Karpas-422 (cell line): ENCODE results near the gene RGS17. TPM values are rescaled to one million over a fixed set of nuclear protein-coding genes. Genes with fewer than 3 reads are reported as not detected.
A peak's percentile ranks its signal among the peaks of the same experiment; 100 is the strongest.

ENCODE experiments used
- DNase-seq: peaks from one replicate; pipeline ENCODE4 v3.0.0-alpha.2; 2015
- H2AFZ ChIP-seq: fragments of 200-600 bp; sonication (generic); 2 replicates; pipeline ENCODE4 v1.6.1; 2014; ENCODE audit warnings: antibody characterized with exemption, low read length, mixed read lengths
- H3K27ac ChIP-seq: fragments of 200-600 bp; sonication (generic); 2 replicates; pipeline ENCODE4 v1.5.1; 2014; ENCODE audit warnings: mild to moderate bottlenecking, low read length, moderate library complexity
- H3K27me3 ChIP-seq: fragments of 200-600 bp; sonication (generic); 2 replicates; pipeline ENCODE4 v1.6.1; 2014; ENCODE audit warnings: low read length, mixed read lengths
- H3K36me3 ChIP-seq: fragments of 200-600 bp; sonication (generic); 2 replicates; pipeline ENCODE4 v1.6.1; 2014; ENCODE audit warnings: low read length, mixed read lengths; ENCODE audit not compliant: insufficient read depth
- H3K4me1 ChIP-seq: fragments of 200-600 bp; sonication (generic); 2 replicates; pipeline ENCODE4 v1.6.1; 2014; ENCODE audit warnings: mild to moderate bottlenecking, low read length, mixed read lengths
- H3K4me2 ChIP-seq: fragments of 200-600 bp; sonication (generic); 2 replicates; pipeline ENCODE4 v1.6.1; 2014; ENCODE audit warnings: low read length, low read depth, mild to moderate bottlenecking; ENCODE audit not compliant: poor library complexity, severe bottlenecking
- H3K4me3 ChIP-seq: fragments of 200-600 bp; sonication (generic); 2 replicates; pipeline ENCODE4 v1.5.1; 2014; ENCODE audit warnings: mild to moderate bottlenecking, antibody characterized with exemption, low read length, mixed read lengths
- H3K79me2 ChIP-seq: fragments of 200-600 bp; sonication (generic); 2 replicates; pipeline ENCODE4 v1.6.1; 2014; ENCODE audit warnings: mild to moderate bottlenecking, low read length, mixed read lengths
- H3K9ac ChIP-seq: fragments of 200-600 bp; sonication (generic); 2 replicates; pipeline ENCODE4 v1.6.0; 2014; ENCODE audit warnings: low read length
- H3K9me2 ChIP-seq: fragments of 200-600 bp; sonication (generic), shearing (Covaris generic); replicated peaks from 2 replicates; pipeline ENCODE4 v1.6.0; 2014; ENCODE audit warnings: mild to moderate bottlenecking, low read length, moderate library complexity; ENCODE audit not compliant: insufficient read depth
- H3K9me3 ChIP-seq: fragments of 300-700, 200-600 bp; sonication (generic); 2 replicates; pipeline ENCODE4 v1.6.1; 2014; ENCODE audit warnings: low read length, mixed read lengths
- H4K20me1 ChIP-seq: fragments of 200-600 bp; sonication (generic); 2 replicates; pipeline ENCODE4 v1.6.1; 2014; ENCODE audit warnings: mild to moderate bottlenecking, antibody characterized with exemption, low read length, low read depth; ENCODE audit not compliant: insufficient read depth
- total RNA-seq: library from RNA; depleted of rRNA; stranded (reverse); fragments of >200 nt; shearing (Covaris generic); gene quantifications from 2 replicates; pipeline ENCODE4 v1.2.3, GENCODE V29; 2014; ENCODE audit warnings: low replicate concordance

The RGS17 gene
- total RNA-seq, 1 experiment from 2014 or later = not detected

GRCh38 chr6:153018355-153018754, 112.7 kb downstream of the RGS17 start:
- no peaks in the 10 kb centered on the region for H3K27me3 ChIP-seq
- no peaks in the 10 kb centered on the region for H3K79me2 ChIP-seq
- no peak overlapping the region for H3K4me2 ChIP-seq
- no peaks in the 10 kb centered on the region for H3K9me2 ChIP-seq
- no peak overlapping the region for H3K9ac ChIP-seq
- no peaks in the 10 kb centered on the region for H3K4me1 ChIP-seq
- no peaks in the 10 kb centered on the region for H4K20me1 ChIP-seq
- no peak overlapping the region for H2AFZ ChIP-seq
- DNase-seq = no peak
- H3K4me3 ChIP-seq = no peak overlapping the region
- H3K9me3 ChIP-seq = no peaks in the 10 kb centered on the region
- no peaks in the 10 kb centered on the region for H3K36me3 ChIP-seq
- no peak overlapping the region for H3K27ac ChIP-seq

GRCh38 chr6:153016846-153017245, 114.2 kb downstream of the RGS17 start:
- Histone ChIP-seq H3K9me3 (no peaks in the 10 kb centered on the region), H3K4me3 (no peak overlapping the region), H3K9me2 (no peaks in the 10 kb centered on the region), H3K27ac (no peak overlapping the region), H3K79me2 (no peaks in the 10 kb centered on the region), H3K27me3 (no peaks in the 10 kb centered on the region), H3K36me3 (no peaks in the 10 kb centered on the region), H3K4me2 (no peak overlapping the region), H3K9ac (no peak overlapping the region), H4K20me1 (no peaks in the 10 kb centered on the region), H2AFZ (no peak overlapping the region), H3K4me1 (no peaks in the 10 kb centered on the region)
- DNase-seq = no peak

- Histone ChIP-seq H2AFZ (no peak overlapping the region), H3K9me3 (no peaks in the 10 kb centered on the region), H3K27me3 (no peaks in the 10 kb centered on the region), H3K4me1 (no peaks in the 10 kb centered on the region), H3K27ac (no peak overlapping the region), H3K79me2 (no peaks in the 10 kb centered on the region), H3K9ac (no peak overlapping the region), H4K20me1 (no peaks in the 10 kb centered on the region), H3K4me3 (no peak overlapping the region), H3K9me2 (no peaks in the 10 kb centered on the region), H3K36me3 (no peaks in the 10 kb centered on the region), H3K4me2 (no peak overlapping the region)
- DNase-seq = no peak
These were observed 115.9 kb downstream of the RGS17 start for GRCh38 chr6:153015094-153015640.

- Histone ChIP-seq H2AFZ (no peak overlapping the region), H4K20me1 (no peaks in the 10 kb centered on the region), H3K9me3 (no peaks in the 10 kb centered on the region), H3K4me3 (no peak overlapping the region), H3K9me2 (no peaks in the 10 kb centered on the region), H3K4me1 (no peaks in the 10 kb centered on the region), H3K4me2 (no peak overlapping the region), H3K9ac (no peak overlapping the region), H3K36me3 (no peaks in the 10 kb centered on the region), H3K27ac (no peak overlapping the region), H3K79me2 (no peaks in the 10 kb centered on the region), H3K27me3 (no peaks in the 10 kb centered on the region)
- no peak for DNase-seq
These were observed 117.6 kb downstream of the RGS17 start for GRCh38 chr6:153013438-153013837.

- no peaks in the 10 kb centered on the region for H3K9me3 ChIP-seq
- H4K20me1 ChIP-seq = no peaks in the 10 kb centered on the region
- H3K36me3 ChIP-seq = no peaks in the 10 kb centered on the region
- H3K27me3 ChIP-seq = no peaks in the 10 kb centered on the region
- no peak overlapping the region for H3K4me3 ChIP-seq
- no peak overlapping the region for H2AFZ ChIP-seq
- DNase-seq = no peak
- no peak overlapping the region for H3K9ac ChIP-seq
- no peak overlapping the region for H3K27ac ChIP-seq
- H3K79me2 ChIP-seq = no peaks in the 10 kb centered on the region
- H3K4me2 ChIP-seq = no peak overlapping the region
- H3K9me2 ChIP-seq = no peaks in the 10 kb centered on the region
- no peaks in the 10 kb centered on the region for H3K4me1 ChIP-seq
These were observed 118.2 kb downstream of the RGS17 start for GRCh38 chr6:153012856-153013255.

- no peaks in the 10 kb centered on the region; the same call in 1 of the 2 replicates for H4K20me1 ChIP-seq
- H3K9me3 ChIP-seq = no peaks in the 10 kb centered on the region
- H3K9me2 ChIP-seq = no peaks in the 10 kb centered on the region
- no peak for DNase-seq
- H3K27me3 ChIP-seq = no peaks in the 10 kb centered on the region
- peak overlapping the region; percentile 92 for H3K9ac ChIP-seq
- peaks cover 51% of the 10 kb centered on the region for H3K79me2 ChIP-seq
- peak overlapping the region; percentile 29; the same call in 1 of the 2 replicates for H2AFZ ChIP-seq
- no peak overlapping the region for H3K27ac ChIP-seq
- H3K4me3 ChIP-seq = peak overlapping the region; percentile 97
- peaks cover 35% of the 10 kb centered on the region for H3K4me1 ChIP-seq
- H3K4me2 ChIP-seq = peak overlapping the region; percentile 83
- H3K36me3 ChIP-seq = peaks cover 21% of the 10 kb centered on the region
These were observed 127.8 kb downstream of the RGS17 start for GRCh38 chr6:153003366-153003690.

- peaks cover 55% of the 10 kb centered on the region for H3K79me2 ChIP-seq
- peak within 1 kb of the TSS; percentile 97 for H3K4me3 ChIP-seq
- H3K27ac ChIP-seq = peak within 1 kb of the TSS; percentile 43
- H3K9ac ChIP-seq = peak within 1 kb of the TSS; percentile 92
- no peaks in the 10 kb centered on the region for H3K9me2 ChIP-seq
- H3K9me3 ChIP-seq = no peaks in the 10 kb centered on the region
- peak within 1 kb of the TSS; percentile 29; the same call in 1 of the 2 replicates for H2AFZ ChIP-seq
- peak; percentile 99 for DNase-seq
- H3K36me3 ChIP-seq = peaks cover 24% of the 10 kb centered on the region
- no peaks in the 10 kb centered on the region; the same call in 1 of the 2 replicates for H4K20me1 ChIP-seq
- H3K27me3 ChIP-seq = no peaks in the 10 kb centered on the region
- H3K4me1 ChIP-seq = peaks cover 39% of the 10 kb centered on the region
- H3K4me2 ChIP-seq = peak within 1 kb of the TSS; percentile 83
These were observed 128.3 kb downstream of the RGS17 start, which contains the start of gene MTRF1L for GRCh38 chr6:153002613-153003365. Gene MTRF1L, minus strand, starts transcription at chr6:153002709. Its CDS starts 24 bp downstream, at chr6:153002685.

GRCh38 chr6:153001767-153002612, 129.1 kb downstream of the RGS17 start:
- Histone ChIP-seq H3K9ac (peak overlapping the region; percentile 92), H3K4me2 (peak overlapping the region; percentile 80), H3K4me1 (peaks cover 47% of the 10 kb centered on the region), H3K27ac (peak overlapping the region; percentile 43), H3K4me3 (peak overlapping the region; percentile 97), H3K79me2 (peaks cover 62% of the 10 kb centered on the region), H3K36me3 (peaks cover 25% of the 10 kb centered on the region), H4K20me1 (no peaks in the 10 kb centered on the region; the same call in 1 of the 2 replicates), H3K9me3 (no peaks in the 10 kb centered on the region), H3K9me2 (no peaks in the 10 kb centered on the region), H2AFZ (no peak overlapping the region), H3K27me3 (no peaks in the 10 kb centered on the region)
- DNase-seq = peak; percentile 62
